GM19372 (cell line): Measurements from ENCODE around the gene SLC25A53.
A peak's percentile ranks its signal among the peaks of the same experiment; 100 is the strongest.
"Not testable (repeated sequence)": the region's sequence is repeated elsewhere in the genome, so short reads cannot be mapped to it uniquely, and the experiment has no call there.

Source experiments
- ATAC-seq: cut with Tn5 transposase; IDR thresholded peaks from one replicate; pipeline ENCODE4 v1.9.1; 2021; ENCODE audit warnings: mild to moderate bottlenecking, low read depth, moderate library complexity; ENCODE audit not compliant: unreplicated experiment

The SLC25A53 gene

DNA sequence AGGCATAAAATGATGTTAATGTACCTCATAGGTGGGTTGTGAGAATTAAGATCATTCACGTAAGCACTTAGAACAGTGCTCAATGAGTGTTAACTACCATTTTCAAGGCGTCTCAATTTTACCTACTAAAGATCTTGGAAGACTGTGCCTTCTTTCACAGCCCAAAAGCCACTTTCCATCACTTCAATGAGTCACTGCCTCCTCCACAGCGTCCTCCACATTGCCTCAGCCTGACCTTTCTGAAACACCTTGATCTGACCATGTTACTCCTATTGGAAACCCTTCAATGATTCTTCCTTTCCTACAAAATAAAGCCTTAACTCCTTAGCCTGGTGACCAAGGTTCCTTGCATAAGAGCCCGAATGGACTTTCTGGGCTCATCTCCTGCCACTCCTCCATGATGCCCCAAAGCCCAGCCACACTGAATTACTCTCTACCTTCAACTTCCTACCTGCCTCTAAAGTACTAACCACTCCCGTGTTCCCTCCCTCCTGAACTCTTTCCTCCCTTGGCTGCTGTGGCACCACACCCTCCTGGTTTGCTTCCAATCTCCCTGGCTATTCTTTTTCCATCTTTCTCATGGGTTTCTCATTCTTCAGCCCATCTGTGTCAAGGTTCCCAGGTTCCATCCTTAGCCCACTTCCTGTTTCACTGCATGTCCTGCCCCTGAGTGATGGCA, 22.1 kb downstream of the SLC25A53 start:
- ATAC-seq, result no peak

DNA sequence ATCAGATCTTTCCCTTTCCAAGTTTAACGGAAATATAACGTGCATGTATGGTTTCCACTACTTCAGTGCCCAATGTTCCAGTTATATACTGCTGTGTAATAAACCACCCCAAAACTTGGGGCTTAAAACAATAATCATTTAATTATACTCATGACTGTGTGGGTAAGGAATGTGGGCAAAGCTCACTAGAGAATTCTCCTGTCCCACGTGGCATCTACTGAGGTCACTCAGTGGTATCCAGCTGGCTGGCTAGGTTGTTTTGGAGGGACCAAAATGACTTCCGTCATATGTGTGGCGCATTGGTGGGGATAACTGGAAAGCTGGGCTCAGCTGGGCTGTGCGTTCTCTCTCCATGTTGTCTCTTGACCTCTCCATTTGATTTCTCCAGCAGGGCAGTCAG, 26.0 kb downstream of the SLC25A53 start:
- ATAC-seq, result no peak

DNA sequence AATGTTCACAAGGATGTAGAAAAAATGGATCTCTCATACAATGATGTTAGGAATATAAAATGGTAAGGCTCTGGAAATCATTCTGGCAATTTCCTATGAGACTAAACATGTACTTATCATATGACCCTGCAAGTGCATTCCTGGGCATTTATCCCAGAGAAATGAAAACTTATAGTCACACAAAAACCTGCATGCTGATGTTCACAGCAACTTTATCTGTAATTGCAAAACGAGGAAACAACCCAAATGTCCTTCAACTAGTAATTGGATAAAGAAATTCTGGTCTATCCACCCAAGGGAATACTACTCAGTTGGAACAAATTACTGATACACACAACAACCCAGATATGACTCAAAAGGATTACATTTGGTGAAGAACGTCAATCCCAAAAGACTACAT, 30.0 kb downstream of the SLC25A53 start:
- ATAC-seq, result no peak

DNA sequence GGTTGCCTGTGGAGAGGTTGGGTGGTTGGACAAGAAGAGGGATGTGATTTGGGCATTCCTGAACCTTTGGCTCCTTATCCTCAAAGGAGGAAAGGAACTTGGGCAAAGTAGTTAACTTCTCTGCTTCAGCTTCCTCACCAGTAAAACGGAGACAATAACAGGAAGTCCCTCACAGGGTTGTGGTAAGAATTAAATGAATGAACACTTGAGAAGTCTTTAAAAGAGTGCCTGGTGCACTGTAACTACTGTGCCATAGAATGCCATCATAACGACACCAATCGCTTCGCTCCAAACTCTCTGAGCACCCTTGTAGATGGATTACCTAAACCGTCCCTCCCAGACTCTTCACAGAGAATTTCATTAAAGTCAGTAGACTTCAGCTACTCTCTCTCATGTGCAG, 34.0 kb downstream of the SLC25A53 start:
- no peak for ATAC-seq

DNA sequence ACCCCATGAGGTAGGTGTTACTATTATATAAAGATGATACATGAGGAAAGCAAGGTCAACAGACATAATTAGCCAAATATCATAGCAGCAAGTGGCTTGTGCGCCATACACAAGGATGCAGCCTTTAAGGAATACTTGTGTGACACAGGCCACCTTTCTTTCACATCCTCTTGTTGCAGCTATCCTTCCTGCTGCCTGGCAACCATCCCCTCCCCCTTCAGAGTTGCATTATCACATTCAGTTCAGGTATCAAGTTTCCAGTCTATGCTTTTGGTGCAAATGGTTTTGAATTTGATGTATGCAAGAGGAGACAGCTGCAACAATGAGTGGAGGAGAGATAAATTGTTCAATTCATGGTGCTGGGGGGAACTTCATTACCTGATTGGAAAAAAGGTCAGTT, 38.0 kb downstream of the SLC25A53 start:
- no peak for ATAC-seq

DNA sequence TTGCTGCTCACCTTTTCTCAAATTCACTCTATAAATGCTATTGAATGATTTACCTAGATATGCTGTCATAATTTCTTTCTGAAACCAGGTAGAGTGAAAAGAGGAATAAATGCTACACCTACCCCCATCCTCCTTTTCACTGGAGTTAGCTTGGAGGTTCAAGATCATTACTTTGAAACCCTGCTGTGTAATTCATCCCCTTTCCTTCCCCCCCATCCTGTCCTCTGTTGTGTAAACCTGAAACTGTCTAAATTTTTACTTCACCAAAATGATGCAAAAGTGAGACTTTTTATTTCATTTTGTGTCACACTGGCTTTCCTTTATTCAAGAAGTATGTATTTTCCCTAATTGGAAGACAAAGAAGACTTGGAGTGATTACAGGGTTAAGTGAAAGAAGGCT, 39.0 kb downstream of the SLC25A53 start:
- ATAC-seq, result no peak

DNA sequence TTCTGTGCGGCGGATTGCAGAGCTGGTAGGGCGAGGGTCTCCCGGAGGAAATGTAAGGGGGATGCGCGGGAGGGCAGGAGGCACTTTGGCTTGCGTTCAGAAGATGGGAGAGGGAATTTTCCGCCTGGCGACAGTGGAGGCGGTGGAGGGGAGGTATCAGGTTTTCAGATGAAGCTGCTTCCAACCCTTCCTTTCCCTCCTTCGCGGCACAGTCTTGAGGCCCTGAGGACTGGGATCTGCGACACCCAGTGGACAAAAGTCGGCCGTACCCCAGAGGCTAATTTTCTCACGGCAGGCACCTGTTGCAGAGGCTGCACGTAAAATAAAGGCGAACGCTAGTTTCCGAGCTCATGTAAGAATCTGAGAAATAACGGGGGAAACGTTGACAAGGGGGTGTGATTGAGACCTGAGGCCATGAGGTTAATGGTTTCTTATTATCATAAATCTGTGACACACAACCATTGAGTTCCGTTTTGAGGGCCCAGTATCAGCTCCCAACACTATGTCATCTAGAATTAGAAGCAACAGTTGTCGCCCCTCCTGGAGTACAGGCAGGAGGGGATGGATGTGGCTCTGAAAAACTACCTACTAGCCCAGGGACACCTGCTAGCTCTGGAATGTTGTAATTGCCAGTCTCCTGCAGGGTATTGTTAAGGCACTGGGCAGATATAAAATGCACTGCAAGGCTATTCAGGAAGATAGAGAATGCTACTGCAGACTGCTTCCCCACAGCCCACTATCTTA, 43.4 kb downstream of the SLC25A53 start:
- peak; percentile 43 for ATAC-seq

DNA sequence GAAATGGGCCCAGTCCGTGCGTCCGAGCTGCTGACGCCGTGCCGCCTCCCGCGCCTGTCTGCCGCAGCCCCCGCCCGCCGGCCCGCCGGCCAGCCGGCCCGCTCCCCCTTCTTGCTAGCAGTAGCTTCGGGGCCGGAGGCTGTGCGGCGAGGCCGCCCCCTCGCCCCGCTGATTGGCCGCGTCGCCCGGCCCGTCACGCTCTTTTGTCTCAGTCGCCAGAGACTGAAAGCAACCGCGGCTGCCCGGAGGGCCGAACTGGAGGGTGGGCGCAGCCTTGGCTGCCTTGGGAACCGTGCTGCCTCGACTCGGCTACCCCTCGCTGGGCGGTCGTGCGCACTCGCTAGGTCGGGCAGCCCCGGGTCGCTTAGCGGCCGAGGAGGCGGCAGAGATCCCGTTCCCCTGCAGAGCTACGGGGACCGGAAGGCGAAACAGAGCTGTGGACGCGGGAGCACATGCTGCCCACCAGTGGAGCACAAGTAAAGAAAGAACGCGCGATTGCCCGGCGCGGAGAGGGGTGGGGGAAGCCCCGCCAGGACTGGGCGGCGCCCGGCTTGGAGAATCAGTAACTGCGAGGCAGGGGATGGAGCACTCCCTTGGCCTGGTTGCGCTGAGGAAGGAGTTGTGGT, 44.4 kb downstream of the SLC25A53 start, which contains the start of gene ZCCHC18:
ZCCHC18 (plus strand) TSS at position 198 of the 626 bp plus-strand sequence. CDS start 1,589 bp downstream, outside the sequence.
- ATAC-seq, result peak; percentile 78

DNA sequence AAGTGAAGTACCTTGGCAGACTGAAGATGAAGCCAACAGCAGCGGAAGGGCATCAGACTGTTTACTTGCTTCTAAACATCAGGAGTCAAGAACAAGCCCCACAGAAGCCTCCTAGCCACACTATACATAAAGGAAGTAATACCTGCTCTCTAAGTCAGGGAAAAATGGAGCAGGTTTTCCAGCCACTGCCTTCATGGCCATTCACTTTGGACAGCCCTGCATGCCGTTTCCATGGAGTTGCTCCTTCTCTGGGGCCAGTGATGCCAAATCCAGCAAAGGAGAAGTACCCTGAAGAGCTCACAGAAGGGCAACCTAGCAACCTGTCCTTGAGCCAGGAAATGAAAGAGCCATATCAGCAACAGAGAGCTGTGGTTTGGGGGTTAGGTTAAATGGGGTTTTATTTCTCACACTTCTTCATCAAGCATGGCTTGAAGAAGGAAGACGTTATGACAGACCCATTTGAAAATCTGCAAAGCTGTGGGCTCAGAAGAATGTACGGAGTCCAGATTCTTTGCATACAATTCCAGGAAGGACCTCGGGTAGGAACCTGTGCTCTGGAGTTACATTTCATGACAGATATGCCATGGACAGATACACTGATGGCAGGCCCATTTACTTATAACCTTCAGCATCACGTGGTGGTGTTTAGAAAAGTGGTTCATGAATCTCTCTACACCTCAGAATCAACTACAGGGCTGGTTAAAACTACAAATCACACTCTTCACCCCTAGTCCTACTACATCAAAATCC, 46.1 kb downstream of the SLC25A53 start:
- ATAC-seq, result not testable (repeated sequence)

DNA sequence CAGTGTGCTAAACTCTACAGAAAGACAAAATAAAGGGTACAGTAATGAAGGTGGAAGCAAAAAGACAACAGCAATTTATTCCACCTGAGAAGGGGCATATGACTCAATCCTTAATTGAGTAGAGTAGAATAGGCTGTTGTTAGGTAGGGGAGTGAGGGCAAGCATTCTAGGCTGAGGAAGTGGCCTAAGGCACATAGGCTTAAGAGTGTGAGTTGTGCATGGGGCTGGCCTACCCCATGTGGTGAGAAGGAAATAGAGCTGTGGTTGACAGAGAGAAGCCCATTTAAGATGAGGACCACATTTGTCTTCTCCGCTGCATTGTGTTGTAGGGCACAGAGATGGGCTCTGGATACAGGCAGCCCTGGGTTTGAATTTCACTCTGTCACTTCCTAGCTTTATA, 47.9 kb downstream of the SLC25A53 start:
- ATAC-seq, result no peak

DNA sequence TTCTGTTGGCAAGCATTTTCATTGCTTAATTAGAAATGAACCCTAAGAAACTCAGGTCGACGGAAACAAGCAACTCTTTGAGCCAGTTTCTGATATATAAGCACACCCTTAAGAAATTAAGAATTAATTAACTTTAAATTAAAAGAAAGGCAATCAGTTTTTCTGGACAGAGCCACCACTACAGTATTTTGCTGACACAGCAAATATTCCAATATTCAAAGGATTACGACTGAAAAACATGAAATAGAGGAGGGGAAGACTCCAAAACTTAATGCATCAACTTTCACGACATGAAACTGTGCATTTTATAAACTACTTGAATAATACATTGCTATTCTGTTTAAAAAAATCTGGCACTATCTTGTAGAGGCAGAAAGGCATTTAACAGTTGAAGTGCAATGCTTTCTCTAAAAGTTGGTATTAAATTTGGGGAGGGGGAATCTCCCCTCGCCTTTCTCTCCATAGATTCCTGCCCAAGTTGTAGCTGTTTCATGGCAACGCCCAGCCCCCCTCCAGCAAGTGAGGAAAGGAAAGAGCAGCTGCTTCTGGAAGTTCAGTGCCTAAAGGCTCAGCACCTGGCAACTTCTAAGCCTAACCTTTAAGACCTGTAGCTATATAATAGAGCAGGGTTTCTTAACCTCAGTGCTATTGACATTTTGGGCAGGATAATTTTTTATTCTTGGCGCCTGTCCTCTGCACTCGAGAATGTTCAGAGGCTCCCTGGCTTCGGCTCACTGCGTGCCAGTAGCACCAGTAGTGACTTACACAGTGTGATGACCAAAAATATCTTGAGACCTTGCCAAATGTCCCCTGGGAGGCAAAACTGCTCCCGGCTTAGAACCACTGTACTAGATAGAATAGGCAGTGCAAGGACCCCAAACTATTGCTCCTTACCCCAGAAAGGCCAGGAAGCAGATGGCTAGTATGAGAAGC, 51.2 kb downstream of the SLC25A53 start:
- no peak for ATAC-seq

DNA sequence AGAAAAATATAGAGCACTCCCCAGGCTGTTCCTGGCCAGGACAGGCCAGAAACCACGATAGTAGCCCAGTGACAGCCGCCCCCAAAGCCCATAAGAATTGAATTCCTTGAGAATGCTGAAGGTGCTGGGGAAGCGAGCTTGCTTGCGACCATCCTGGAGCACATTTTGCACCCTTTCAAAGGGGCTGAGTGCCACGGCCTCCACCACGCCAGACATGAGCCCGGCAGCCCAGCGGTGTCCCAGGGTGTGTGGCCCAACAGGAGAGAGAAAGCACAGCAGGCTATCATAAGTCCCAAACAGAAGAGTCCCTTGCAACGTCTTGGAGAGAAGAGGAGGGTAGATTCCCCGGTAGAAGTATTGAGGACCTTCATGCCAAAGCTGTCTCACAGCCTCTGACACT, 52.1 kb downstream of the SLC25A53 start:
- ATAC-seq, result no peak

DNA sequence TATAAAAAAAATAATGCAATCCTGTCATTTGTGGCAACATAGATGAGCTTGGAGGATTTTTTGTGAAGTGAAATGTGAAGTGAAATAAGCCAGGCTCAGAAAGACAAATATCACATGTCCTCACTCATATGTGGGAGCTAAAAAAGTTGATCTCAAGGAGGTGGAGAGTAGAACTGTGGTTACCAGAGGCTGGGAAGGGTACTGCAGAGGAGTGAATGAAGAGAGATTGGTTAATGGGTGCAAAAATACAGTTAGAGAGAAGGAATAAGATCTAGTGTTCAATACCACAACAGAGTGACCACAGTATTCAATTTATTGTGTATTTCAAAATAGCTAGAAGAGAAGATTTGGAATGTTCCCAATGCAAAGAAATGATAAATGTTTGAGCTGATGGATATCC, 57.9 kb downstream of the SLC25A53 start:
- ATAC-seq, result no peak

DNA sequence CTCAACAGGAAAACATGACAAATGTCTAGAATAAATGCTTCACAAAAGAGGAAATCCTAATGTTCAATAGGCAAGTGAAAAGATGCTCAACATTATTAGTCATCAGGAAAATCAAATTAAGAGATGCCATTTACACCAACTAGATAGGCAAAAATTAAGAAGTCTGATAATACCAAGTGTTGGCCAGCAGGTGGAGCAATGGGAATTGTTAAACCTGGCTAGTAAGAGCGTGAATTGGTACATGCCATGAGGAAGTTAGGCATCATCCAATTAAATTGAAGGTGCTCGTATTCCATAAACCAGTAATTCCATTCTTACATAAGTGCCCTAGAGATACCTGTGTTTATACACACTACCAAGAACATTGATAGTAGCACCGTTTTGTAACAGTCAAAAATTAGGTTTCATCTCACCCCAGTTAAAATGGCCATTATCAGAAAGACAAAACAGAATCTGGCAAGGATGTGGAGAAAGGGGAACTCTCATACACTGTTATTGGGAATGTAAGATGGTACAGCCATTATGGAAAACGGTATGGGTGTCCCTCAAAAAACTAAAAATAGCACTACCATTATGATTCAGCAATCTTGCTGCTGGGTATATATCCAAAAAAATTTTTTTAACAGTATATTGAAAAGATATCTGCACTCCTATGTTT, 58.5 kb downstream of the SLC25A53 start:
- no peak for ATAC-seq

DNA sequence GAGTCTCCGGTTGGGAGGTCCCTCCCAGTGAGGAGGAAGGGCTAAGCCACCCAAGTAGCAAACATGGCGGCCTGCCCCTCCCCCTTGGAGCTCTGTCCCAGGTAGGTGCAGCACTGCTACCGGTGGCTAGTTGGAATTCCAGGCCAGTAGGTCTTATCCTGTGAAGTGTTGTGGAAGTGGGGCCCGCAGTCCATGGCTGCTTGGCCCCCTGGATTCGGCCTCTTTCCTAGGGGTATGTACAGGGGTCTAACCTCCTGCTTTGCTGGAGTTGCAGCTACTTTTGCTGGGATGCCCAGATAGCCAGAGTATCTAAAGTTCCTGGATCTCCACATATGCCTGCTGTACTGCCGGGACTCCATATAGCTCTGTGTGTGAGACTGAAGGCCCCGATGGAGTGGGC, 70.9 kb downstream of the SLC25A53 start:
- no peak for ATAC-seq

DNA sequence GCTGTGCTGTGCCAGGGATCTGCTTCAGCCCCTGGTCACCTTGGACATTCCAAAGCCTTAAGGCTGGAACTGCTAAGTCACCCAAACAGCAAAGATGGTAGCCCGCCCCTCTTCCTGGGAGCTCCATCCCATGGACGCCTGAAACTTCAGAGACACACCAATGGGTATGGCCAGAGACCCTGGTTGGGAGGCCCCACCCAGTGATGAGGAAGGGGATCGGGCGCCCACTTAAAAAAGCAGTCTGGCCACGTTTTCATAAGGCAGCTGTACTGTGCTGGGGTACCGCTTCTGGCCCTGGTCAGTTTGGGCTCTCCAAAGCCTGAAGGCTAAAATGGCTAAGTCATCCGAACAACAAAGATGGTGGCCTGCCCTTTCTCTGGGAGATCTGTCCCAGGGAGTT, 71.3 kb downstream of the SLC25A53 start:
- ATAC-seq, result no peak

DNA sequence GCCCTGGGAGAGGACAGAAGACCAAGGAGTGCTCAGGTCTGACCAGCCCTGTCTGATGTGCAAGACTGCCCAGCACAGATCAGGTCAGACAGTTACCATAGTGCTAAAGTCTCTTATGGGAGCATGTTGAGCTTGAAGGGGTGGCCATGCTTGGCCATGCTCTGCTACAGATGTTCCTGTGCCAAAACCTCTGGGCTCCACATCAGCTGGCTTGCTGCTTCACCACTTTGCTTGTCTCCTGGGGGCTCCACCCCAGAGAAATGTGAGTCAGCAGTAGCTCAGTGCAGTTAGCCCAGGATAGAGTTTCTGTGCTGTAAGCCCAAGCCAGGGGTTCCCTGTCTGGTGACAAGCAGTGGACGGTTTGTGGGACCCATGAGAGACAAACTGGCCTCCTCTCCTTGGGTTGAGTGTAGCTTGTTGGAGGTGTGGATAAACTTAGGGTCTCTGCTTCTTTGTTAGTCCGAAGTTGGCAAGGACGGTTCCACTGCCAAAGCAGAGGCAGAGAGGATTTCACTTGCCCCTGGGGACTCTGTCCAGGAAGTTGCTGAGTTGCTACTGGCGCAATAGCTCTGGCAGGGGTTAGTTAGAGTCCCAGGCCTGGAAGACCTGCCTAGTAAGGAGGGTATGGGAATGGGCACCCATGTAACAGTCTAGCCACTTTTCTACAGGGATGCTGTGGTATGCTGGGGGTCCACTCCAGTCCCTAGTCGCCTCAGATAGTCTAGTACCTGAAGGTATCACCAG, 72.1 kb downstream of the SLC25A53 start:
- no peak for ATAC-seq

DNA sequence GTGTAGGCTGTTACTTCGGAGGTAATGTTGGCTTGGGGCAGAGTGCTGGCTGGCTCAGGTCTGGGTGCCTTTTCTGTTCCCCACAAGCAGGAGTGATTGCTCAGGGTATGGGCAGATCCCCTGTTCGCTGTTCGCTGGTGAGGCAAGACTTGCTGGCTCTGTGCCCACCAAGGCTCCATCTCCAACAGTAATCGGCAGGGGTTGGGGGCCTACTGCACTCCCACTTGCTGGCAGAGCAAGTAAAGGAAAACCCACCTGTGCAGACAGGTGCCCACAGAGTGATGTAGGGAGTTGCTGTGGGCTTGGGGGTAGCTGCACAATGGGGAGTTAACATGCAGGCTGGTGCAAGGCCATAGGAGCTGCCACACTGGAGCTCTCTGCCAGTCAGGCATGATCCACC, 72.7 kb downstream of the SLC25A53 start:
- ATAC-seq, result no peak

DNA sequence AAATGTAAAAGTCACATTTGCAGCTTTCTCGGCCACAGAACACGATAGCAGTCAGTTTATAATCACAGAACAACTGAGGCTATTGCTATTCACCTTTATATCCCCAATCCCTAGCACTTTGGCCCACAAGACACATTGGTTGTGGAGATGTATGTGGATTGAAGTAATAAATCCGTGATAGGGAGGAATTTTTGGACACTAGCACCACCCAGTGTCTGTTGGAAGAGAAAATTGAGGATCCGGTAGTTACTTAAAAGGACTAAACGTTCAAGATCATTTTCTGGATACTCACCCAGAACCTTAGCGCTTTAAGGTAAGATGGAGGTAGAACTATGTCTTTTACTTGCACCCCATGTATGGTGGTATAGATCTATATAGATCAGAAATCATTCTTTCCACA, 79.0 kb downstream of the SLC25A53 start:
- ATAC-seq, result not testable (repeated sequence)
